B cell (primary cell): ENCODE results near the gene NUDT4. TPM values are rescaled to one million over a fixed set of nuclear protein-coding genes. Genes with fewer than 3 reads are reported as not detected.
"Not testable (repeated sequence)": the region's sequence is repeated elsewhere in the genome, so short reads cannot be mapped to it uniquely, and the experiment has no call there.

ENCODE experiments used
- ATAC-seq: fragments of 200-7000 bp; cut with Tn5 transposase; one replicate; pipeline ENCODE4 v1.10.0; 2021; ENCODE audit warnings: low read depth, mild to moderate bottlenecking, moderate number of reproducible peaks, moderate library complexity
- CTCF ChIA-PET: fragments of 350-600 bp; sonication (Branson Sonifier 250); formaldehyde crosslinking; loops from one replicate; lab custom pipeline; 2021; ENCODE audit warnings: antibody characterized with exemption, inconsistent platforms; lab: Charles Lee
- POLR2A ChIA-PET: fragments of 350-600 bp; sonication (Branson Sonifier 250); formaldehyde crosslinking; loops from one replicate; lab custom pipeline; 2021; ENCODE audit warnings: antibody characterized with exemption; lab: Charles Lee
- DNase-seq: peaks from one replicate; pipeline ENCODE4 v3.0.0; 2013
- H2AFZ ChIP-seq: 2 replicates; pipeline ENCODE4 v1.6.1; 2012; ENCODE audit warnings: mild to moderate bottlenecking, low read depth, low read length; ENCODE audit not compliant: insufficient read depth, poor library complexity, severe bottlenecking
- H3K27ac ChIP-seq, 2 donors: 1 replicate in 1 of 2; 2 replicates in 1 of 2; pipeline ENCODE4 v1.5.1; 2012 to 2013; ENCODE audit warnings: low read length in 2 of 2, mild to moderate bottlenecking in 2 of 2, moderate library complexity in 1 of 2
- H3K27me3 ChIP-seq, 4 experiments: fragments of 200-600 bp in 1 of 4; sonication (generic) in 1 of 4; replicated peaks in 1 of 4; 1 replicate in 2 of 4; 2 replicates in 2 of 4; pipeline versions ENCODE4 v1.6.1 to v1.7.0; 2013 to 2016; ENCODE audit warnings: low read length in 3 of 4, mild to moderate bottlenecking in 2 of 4, mixed read lengths in 1 of 4, moderate library complexity in 1 of 4; ENCODE audit not compliant: insufficient read depth in 4 of 4, control insufficient read depth in 3 of 4; ENCODE audit errors: control extremely low read depth in 1 of 4
- H3K36me3 ChIP-seq, 2 experiments: replicated peaks in 1 of 2; 1 replicate in 1 of 2; 2 replicates in 1 of 2; pipeline versions ENCODE4 v1.6.1 to v1.7.1; 2013; ENCODE audit warnings: low read length in 1 of 2; ENCODE audit not compliant: insufficient read depth in 2 of 2, control insufficient read depth in 1 of 2; ENCODE audit errors: control extremely low read depth in 1 of 2, extremely low read depth in 1 of 2
- H3K4me1 ChIP-seq, 2 donors: fragments of 200-600 bp in 1 of 2; sonication (generic) in 1 of 2; 1 replicate in 1 of 2; 2 replicates in 1 of 2; pipeline versions ENCODE4 v1.5.1 to v1.6.1; 2013 to 2017; ENCODE audit warnings: low read length in 2 of 2; ENCODE audit not compliant: control insufficient read depth in 2 of 2, insufficient read depth in 2 of 2
- H3K4me2 ChIP-seq: replicated peaks from 2 replicates; pipeline ENCODE3; 2012; ENCODE audit warnings: mild to moderate bottlenecking, low read depth, low read length; ENCODE audit not compliant: poor library complexity, severe bottlenecking
- H3K4me3 ChIP-seq, 5 experiments: fragments of 200-600 bp in 1 of 5; sonication (generic) in 1 of 5; 1 replicate in 3 of 5; 2 replicates in 2 of 5; pipeline versions ENCODE4 v1.5.1 to v1.7.0; 2011 to 2016; ENCODE audit warnings: low read length in 4 of 5, mild to moderate bottlenecking in 4 of 5, low read depth in 2 of 5, control low read depth in 1 of 5, moderate library complexity in 1 of 5; ENCODE audit not compliant: insufficient read depth in 1 of 5; ENCODE audit errors: control extremely low read depth in 1 of 5, extremely low read depth in 1 of 5
- H3K79me2 ChIP-seq: fragments of 200-600 bp; sonication (generic); one replicate; pipeline ENCODE4 v1.6.0; 2016; ENCODE audit warnings: low read length; ENCODE audit not compliant: control insufficient read depth, insufficient read depth
- H3K9ac ChIP-seq: fragments of 200-600 bp; sonication (generic); 2 replicates; pipeline ENCODE4 v1.6.1; 2017; ENCODE audit warnings: mild to moderate bottlenecking, low read length, moderate library complexity
- H3K9me3 ChIP-seq, 3 donors: one replicate each; pipeline versions ENCODE4 v1.6.1 to v1.7.1; 2013; ENCODE audit warnings: low read length in 2 of 3; ENCODE audit not compliant: control insufficient read depth in 2 of 3, insufficient read depth in 1 of 3; ENCODE audit errors: control extremely low read depth in 1 of 3
- H4K20me1 ChIP-seq: 2 replicates; pipeline ENCODE4 v1.6.0; 2012; ENCODE audit warnings: mild to moderate bottlenecking, low read length; ENCODE audit not compliant: insufficient read depth, control insufficient read depth, poor library complexity, severe bottlenecking
- H3K27ac Mint-ChIP-seq: one replicate; pipeline ENCODE4 v1.8.0; 2021; ENCODE audit warnings: mixed read lengths
- H3K27me3 Mint-ChIP-seq: one replicate; pipeline ENCODE4 v1.8.0; 2021; ENCODE audit warnings: mixed read lengths
- H3K4me1 Mint-ChIP-seq: one replicate; pipeline ENCODE4 v1.8.0; 2021; ENCODE audit warnings: mixed read lengths
- H3K4me3 Mint-ChIP-seq: one replicate; pipeline ENCODE4 v1.8.0; 2021; ENCODE audit warnings: mixed read lengths
- H3K9me3 Mint-ChIP-seq: one replicate; pipeline ENCODE4 v1.8.0; 2022; ENCODE audit warnings: mixed read lengths; ENCODE audit not compliant: insufficient read depth
- EZH2 ChIP-seq: IDR thresholded peaks from 2 replicates; pipeline ENCODE4 v1.6.1; 2012; ENCODE audit warnings: borderline replicate concordance, low read depth, mild to moderate bottlenecking, moderate library complexity, low read length; ENCODE audit not compliant: insufficient read depth, poor library complexity, severe bottlenecking
- WGBS: methylation state at CpG from one replicate; pipeline ENCODE4 v1.1.5; 2013; ENCODE audit warnings: missing lambda C conversion rate; ENCODE audit not compliant: insufficient coverage; 5-methylcytosine and 5-hydroxymethylcytosine counted together
- intact Hi-C: fragments of 100-400 bp; cut with micrococcal nuclease; formaldehyde crosslinking; loops from one replicate; pipeline ENCODE4 v1.10.0; 2022
- polyA plus RNA-seq: library from polyadenylated mRNA; depleted of rRNA; stranded (reverse); fragments of >200 nt; gene quantifications from 2 replicates; pipeline ENCODE4 v1.2.3, GENCODE V29; 2012
- total RNA-seq, 2 donors: library from RNA; stranded (reverse); fragments of 120-200 nt in 1 of 2; gene quantifications; 1 replicate in 1 of 2; 2 replicates in 1 of 2; pipeline versions ENCODE4 v1.2.3 to v1.2.4, GENCODE V29; 2013 to 2022
- TF ChIP-seq, protein P1 (sequence below): fragments of 200-600 bp; IDR thresholded peaks from one replicate; pipeline ENCODE4 v1.8.0; 2022; ENCODE audit warnings: antibody characterized with exemption, mild to moderate bottlenecking

The NUDT4 gene
- total and polyA plus RNA-seq, 2 donors (not counting 1 experiment from before 2014, with no cell fraction given) = 18.3 to 56.8 TPM

DNA sequence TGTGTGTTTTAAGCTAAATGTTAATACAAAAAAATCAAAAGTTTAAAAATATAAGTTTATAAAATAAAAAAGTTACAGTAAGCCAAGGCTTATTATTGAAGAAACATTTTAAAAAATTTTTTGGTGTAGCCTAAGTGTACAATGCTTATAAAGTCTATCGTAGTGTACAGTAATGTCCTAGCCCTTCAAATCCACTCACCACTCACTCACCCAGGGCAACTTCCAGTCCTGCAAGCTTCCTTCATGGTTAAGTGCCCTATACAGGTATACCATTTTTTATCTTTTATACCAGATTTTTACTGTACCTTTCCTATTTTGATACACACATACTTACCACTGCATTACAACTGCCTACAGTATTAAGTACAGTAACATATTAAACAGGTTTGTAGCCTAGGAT is 52.1 kb downstream of the NUDT4 start:
- Histone ChIP-seq H3K4me2 (peak overlapping the region; percentile 11), H3K4me3 (no peak overlapping the region), H3K9ac (no peak overlapping the region), H4K20me1 (peaks cover 65% of the 10 kb centered on the region), H3K79me2 (peaks cover 99% of the 10 kb centered on the region), H3K27me3 (no peaks in the 10 kb centered on the region), H3K27ac (no peak overlapping the region), H2AFZ (no peak overlapping the region), H3K4me1 (peaks cover 75 to 79% of the 10 kb centered on the region in 2 donors), H3K9me3 (no peaks in the 10 kb centered on the region), H3K36me3 (no peaks in the 10 kb centered on the region)
- Mint-ChIP-seq H3K4me3 (peak overlapping the region; percentile 37), H3K27ac (peak overlapping the region; percentile 67), H3K27me3 (no peaks in the 10 kb centered on the region), H3K4me1 (peaks cover 76% of the 10 kb centered on the region), H3K9me3 (no peaks in the 10 kb centered on the region)
- WGBS = no CpG with 5 or more reads among the region's 1 CpG
- ATAC-seq = no peak
- intact Hi-C loops = no loop called here
- CTCF ChIA-PET = interaction anchor here (0.9 to 2.4 kb wide), 5 partner anchors 8 to 672 kb away, joined by 3 to 17 read pairs (median 4); no protein-coding TSS in a partner anchor
- no peak for TF ChIP-seq EZH2
- TF ChIP-seq, protein P1, sequence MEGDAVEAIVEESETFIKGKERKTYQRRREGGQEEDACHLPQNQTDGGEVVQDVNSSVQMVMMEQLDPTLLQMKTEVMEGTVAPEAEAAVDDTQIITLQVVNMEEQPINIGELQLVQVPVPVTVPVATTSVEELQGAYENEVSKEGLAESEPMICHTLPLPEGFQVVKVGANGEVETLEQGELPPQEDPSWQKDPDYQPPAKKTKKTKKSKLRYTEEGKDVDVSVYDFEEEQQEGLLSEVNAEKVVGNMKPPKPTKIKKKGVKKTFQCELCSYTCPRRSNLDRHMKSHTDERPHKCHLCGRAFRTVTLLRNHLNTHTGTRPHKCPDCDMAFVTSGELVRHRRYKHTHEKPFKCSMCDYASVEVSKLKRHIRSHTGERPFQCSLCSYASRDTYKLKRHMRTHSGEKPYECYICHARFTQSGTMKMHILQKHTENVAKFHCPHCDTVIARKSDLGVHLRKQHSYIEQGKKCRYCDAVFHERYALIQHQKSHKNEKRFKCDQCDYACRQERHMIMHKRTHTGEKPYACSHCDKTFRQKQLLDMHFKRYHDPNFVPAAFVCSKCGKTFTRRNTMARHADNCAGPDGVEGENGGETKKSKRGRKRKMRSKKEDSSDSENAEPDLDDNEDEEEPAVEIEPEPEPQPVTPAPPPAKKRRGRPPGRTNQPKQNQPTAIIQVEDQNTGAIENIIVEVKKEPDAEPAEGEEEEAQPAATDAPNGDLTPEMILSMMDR = no peak
- POLR2A ChIA-PET = no interaction called here
- no peak for DNase-seq

- intact Hi-C loops = no loop called here
- ATAC-seq (no peak), DNase-seq (no peak)
- Mint-ChIP-seq H3K4me3 (no peak overlapping the region), H3K27ac (peak overlapping the region; percentile 67), H3K9me3 (no peaks in the 10 kb centered on the region), H3K4me1 (peaks cover 76% of the 10 kb centered on the region), H3K27me3 (no peaks in the 10 kb centered on the region)
- no peak for TF ChIP-seq EZH2
- TF ChIP-seq, protein P1 = no peak
- H3K4me2 ChIP-seq = peak overlapping the region; percentile 11
- CTCF ChIA-PET = interaction anchor here (0.9 to 5.1 kb wide), 5 partner anchors 9 to 671 kb away, joined by 3 to 44 read pairs (median 4); no protein-coding TSS in a partner anchor
- H3K4me3 ChIP-seq = no peak overlapping the region
- H3K27me3 ChIP-seq = no peaks in the 10 kb centered on the region
- peaks cover 99% of the 10 kb centered on the region for H3K79me2 ChIP-seq
- POLR2A ChIA-PET = no interaction called here
- no peak overlapping the region for H2AFZ ChIP-seq
- H3K27ac ChIP-seq = no peak overlapping the region
- WGBS = no CpG with 5 or more reads among the region's 4 CpGs
- peaks cover 65% of the 10 kb centered on the region for H4K20me1 ChIP-seq
- H3K9me3 ChIP-seq = no peaks in the 10 kb centered on the region
- no peak overlapping the region for H3K9ac ChIP-seq
- H3K4me1 ChIP-seq = peaks cover 75 to 79% of the 10 kb centered on the region in 2 donors
- no peaks in the 10 kb centered on the region for H3K36me3 ChIP-seq
These were observed 52.6 kb downstream of the NUDT4 start for GRCh38 chr12:93430280-93430679.

- H3K9ac ChIP-seq, H3K27me3 ChIP-seq, H2AFZ ChIP-seq, ATAC-seq, H3K4me3 Mint-ChIP-seq, H3K36me3 ChIP-seq, DNase-seq, H3K9me3 ChIP-seq, H3K4me3 ChIP-seq, H3K9me3 Mint-ChIP-seq, H3K27me3 Mint-ChIP-seq, intact Hi-C loops: not testable (repeated sequence)
- Mint-ChIP-seq H3K27ac (peak overlapping the region; percentile 26), H3K4me1 (peaks cover 72% of the 10 kb centered on the region)
- H4K20me1 ChIP-seq = peaks cover 59% of the 10 kb centered on the region
- CTCF ChIA-PET = interaction anchor here (0.6 to 5.1 kb wide), 3 partner anchors 11 to 670 kb away, joined by 3 to 44 read pairs (median 3); no protein-coding TSS in a partner anchor
- H3K27ac ChIP-seq = peak overlapping the region in 1 of 2 donors; percentile 41
- POLR2A ChIA-PET = interaction anchor here (0.6 kb wide), 1 partner anchor 533 kb away, joined by 3 read pairs; no protein-coding TSS in a partner anchor
- 100% methylated on average over 3 of the region's 6 CpGs for WGBS
- H3K4me1 ChIP-seq = peaks cover 75 to 78% of the 10 kb centered on the region in 2 donors
- H3K79me2 ChIP-seq = peaks cover 99% of the 10 kb centered on the region
- H3K4me2 ChIP-seq = peak overlapping the region; percentile 72
These were observed 54.3 kb downstream of the NUDT4 start for GRCh38 chr12:93432031-93432430.
